DMS79 treated with DMSO at 0.1 percent for 48 hours (cell line): Measurements from ENCODE around the gene NDUFA12.
"Not testable (repeated sequence)": the region's sequence is repeated elsewhere in the genome, so short reads cannot be mapped to it uniquely, and the experiment has no call there.

Experiments
- DNase-seq: peaks from one replicate; lab custom pipeline; 2025; lab: John Stamatoyannopoulos, UW

NDUFA12 gene

DNA sequence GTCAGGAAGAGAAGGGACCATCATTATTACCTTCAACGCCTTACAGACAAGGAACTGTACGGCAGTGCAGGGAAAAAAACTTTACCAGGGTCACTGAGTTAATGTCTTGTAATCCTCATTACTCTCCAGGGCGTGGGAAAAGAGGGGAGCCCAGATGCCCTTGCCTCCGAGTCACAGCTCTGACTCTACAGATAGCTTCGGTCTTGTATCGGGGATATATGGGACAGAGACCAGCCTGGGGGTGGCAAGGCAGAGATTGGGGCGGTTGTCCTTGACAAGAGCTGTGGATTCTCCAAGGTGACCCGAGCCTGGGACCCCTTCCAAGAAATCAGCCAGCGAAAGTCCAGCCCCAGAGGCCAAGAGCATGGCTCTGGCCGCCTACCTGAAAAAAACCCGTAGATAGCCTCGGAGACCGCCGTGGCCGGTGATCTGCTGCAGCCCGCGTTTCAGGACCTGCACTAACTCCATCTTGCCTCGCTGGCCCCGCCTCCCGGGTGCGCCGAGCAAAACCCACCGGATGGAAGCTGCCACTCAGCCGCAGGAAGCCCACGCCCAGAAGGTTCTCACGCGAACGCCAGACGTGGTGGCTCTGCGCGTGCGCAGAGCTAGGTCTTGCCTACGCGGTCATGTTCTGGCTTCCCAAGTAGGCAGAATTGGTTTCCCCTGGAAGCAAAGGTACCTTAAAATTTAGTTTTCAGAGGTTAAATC lies at the start of gene NDUFA12:
NDUFA12 (minus strand) TSS at position 485 of the 708 bp plus-strand sequence; CDS start at position 468, 17 bp downstream.
- DNase-seq = peak; percentile 92

DNA sequence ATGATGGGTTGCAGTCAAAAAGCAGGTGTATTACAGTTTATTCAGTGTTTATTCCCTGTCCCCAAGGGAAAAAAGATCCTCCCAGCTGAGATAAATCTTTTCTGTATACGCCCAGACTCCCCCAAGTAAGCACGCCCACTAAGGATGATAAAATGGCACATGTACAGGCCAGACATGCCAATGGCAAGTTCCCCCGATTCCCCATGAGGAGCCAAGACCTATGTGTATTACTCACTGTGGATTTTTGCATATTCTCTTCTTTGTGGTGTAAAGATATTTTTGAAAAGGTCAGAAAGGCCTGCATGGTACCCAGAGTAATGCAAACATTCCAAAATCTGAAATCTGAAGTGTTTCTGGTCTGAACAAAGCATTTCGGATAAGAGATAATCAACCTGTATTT lies 47.7 kb upstream of the NDUFA12 start:
- no peak for DNase-seq

DNA sequence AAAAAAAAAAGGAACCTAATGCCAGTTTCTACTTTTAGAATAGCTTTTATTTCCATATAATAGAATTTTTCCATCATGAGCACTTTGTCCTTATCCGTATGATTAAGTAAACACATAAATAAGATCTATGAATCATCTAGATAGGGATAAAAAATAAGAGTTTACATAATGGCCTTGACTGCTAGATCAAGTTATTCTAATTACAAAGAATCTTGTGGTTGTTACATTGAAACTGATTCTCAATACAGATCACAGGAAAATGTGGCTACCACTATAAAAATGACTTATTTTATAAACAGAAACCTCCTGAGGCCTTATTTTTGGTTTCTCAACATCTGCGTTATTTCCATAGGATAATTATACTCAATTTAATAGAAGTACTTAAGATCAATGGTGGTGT lies 34.4 kb upstream of the NDUFA12 start:
- DNase-seq = no peak

DNA sequence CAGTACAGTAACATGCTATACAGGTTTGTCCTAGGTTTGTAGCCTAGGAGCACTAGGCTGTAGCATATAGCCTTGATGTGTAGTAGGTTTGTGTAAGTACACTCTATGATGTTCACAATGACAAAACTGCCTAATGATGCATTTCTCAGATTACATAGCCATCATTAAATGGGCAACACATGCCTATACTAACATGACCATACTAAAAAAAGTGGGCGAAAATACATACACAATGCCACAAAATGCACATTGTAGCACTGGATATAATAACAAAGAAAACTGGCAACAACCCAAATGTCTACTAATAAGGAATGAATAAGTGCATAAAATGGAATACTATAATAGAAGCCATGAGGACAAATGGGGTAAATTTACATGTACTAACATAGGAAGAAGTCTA lies 31.3 kb upstream of the NDUFA12 start:
- no peak for DNase-seq

DNA sequence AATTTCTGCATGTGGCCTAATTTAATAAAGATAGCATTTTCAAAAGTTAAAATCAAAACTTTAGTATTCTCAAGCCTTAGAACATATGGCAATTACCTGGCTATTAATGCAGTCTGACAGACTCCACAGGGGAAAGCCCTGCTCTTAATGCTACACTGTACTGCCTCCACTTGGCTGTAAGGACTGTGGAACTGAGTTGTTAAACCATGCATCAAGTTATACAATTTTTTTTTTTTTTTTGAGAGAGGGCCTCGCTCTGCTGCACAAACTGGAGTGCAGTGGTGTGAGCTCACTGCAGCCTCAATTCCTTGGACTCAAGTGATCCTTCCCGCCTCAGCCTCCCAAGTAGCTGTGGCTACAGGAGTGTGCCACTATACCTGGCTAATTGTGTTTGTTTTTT lies 19.0 kb upstream of the NDUFA12 start:
- DNase-seq = no peak

DNA sequence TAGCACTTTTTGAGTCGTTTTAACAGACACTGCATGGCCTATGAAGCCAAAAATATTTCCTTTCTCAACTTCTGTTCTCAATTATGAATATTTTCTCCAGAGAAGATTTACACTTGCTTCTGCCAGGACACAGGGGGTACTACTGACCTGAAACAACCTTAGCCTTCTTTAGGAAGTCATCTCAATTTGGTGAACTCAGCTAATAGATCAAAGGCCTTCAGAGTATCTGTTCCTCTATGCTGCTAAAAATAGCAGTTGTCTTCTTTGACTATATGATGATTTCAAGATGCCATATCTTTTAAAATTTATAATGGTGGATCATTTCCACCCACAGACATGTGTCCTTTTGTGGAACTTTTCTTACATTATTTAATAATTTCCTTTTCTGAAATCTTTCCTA lies 14.0 kb upstream of the NDUFA12 start:
- DNase-seq = no peak

DNA sequence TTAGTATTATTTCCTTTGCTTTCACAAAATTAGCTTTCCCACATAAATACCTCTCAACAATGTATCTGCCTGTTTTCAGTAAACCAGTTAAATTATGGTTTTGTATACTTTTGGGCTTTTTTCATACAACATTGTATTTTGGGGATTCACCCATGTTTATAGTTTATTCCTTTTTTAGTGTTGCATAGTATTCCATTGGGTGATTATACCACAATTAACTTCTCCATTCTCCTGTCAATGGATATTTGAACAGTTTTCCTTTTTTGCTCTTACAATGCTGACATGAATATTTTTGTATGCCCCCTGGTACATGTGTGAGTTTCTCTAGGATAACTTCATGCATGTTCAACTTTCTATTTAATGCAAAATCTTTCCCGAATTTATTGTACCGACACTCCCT lies 12.6 kb upstream of the NDUFA12 start:
- DNase-seq = no peak

DNA sequence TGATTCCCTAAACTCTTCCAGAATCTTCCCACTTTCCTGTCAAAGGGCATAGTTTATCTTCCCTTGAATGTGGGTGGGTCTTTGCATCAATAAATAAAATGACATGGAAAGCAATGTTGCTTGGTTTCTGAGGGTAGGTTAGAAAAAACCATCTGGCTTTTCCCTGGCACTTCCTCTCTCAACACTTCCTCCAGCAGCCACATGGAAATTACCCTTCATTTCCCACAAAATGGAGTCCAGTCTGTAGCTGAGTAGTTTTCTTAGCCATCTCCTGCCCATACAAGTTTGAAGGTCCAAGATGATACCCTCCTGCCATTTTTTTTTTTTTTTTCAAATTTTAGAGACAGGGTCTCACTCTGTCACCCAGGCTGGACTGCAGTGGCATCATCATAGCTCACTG lies 11.1 kb upstream of the NDUFA12 start:
- no peak for DNase-seq

DNA sequence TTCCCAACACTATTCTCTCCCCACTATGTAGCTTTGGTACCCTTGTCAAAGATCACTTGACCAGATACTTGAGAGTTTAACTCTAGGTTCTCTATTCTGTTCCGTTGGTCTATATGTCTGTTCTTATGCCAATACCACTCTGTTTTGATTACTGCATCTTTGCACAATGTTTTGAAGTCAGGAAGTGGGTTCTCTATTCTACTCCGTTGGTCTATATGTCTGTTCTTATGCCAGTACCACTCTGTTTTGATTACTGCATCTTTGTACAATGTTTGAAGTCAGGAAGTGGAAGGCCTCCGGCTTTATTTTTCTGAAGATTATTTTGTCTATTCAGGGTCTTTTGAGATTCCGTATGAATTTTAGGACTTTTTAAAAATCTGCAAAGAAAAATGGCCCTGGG lies 2.7 kb upstream of the NDUFA12 start:
- no peak for DNase-seq

DNA sequence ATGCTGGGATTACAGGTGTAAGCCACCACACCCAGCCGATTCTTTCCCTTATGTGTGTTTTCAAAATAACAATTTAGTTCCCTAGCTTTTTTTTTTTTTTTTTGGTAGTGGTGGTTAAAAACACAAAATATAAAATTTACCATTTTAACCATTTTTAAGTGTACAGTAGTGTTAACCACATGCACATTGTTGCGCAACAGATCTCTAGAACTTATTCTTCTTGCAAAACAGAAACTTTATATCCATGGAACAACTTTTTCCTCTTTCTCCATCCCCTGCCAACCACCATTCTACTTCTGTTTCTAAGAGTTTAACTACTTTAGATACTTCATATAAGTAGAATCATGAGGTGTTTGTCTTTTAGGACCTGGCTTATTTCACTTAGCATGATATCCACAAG lies 1.1 kb upstream of the NDUFA12 start:
- no peak for DNase-seq

DNA sequence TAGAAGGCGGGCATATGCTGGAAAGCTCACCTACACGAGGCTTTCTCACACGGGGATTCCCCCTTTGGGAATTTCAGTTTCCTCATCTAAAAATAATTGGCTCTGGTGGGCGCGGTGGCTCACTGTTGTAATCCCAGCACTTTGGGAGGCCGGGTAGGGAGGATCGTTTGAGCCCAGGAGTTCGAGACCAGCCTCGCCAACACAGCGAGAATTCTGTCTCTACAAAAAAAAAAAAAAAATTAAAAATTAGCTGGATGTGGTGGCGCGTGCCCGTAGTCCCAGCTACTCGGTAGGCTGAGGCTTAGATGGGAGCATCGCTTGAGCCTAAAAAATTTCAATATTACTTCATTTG lies 400 bp upstream of the NDUFA12 start:
- DNase-seq = no peak

DNA sequence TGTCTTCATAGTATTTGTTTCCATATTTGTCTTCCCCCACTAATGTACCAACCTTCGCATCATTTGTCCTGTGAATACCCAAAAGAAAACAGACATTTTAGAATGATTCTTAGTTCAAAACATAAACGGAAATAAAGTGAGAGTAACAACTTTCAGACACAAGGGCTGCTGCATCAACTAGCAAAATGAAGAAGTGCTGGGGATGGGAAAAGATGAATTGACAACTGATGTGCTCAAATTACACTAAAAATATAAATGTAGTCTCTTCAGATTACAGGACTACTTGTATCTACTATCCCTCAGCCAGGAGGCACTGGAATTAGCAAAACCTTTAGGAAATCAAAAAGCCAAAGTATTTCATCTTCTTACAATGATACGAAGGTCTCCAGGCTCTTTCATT lies 743 bp downstream of the NDUFA12 start:
- no peak for DNase-seq

DNA sequence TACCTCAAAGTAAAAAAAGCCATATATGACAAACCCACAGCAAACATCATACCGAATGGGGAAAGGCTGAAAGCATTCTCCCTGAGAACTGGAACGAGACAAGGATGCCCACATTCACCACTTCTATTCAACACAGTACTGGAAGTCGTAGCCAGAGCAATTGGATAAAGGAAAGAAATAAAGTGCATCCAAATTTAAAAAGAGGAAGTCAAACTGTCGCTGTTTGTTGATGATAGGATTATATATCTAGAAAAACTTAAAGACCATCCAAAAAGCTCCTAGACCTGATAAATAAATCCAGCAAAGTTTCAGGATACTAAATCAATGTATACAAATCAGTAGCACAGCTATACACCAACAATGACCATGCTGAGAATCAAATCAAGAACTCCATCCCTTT lies 5.2 kb downstream of the NDUFA12 start:
- DNase-seq = no peak

DNA sequence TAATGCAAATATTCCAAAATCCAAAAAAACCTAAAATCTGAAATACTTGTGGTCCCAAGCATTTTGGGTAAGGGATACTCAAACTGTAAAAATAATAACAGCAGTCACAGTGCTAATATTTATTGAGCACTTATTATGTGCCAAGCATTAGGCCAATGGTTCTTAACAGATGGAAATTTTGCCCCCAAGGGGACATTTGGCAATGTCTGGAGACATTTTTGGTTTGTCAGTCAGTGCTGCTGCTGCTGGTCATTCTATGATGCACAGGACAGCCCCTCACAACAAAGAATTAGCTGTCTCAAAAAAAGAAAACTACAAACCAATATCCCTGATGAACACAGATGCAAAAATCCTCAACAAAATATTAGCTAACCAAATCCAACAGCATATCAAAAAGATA lies 5.8 kb downstream of the NDUFA12 start:
- DNase-seq = no peak

DNA sequence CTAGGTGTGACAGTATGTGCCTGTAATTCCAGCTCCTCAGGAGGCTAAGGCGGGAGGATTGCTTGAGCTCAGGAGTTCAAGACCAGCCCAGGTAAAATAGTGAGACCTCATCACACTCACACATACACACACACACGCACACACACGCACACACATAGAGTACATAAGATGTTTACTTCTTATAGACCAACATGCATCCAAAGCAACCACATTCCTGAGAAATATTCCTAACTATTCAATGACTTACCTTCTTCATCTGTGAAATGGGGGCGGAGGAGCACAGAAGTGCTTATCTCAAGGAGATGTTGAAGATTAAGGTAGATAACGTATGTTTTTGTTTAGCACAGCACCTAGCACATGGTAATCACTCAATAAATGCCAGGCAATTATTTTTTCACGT lies 6.4 kb downstream of the NDUFA12 start:
- no peak for DNase-seq

DNA sequence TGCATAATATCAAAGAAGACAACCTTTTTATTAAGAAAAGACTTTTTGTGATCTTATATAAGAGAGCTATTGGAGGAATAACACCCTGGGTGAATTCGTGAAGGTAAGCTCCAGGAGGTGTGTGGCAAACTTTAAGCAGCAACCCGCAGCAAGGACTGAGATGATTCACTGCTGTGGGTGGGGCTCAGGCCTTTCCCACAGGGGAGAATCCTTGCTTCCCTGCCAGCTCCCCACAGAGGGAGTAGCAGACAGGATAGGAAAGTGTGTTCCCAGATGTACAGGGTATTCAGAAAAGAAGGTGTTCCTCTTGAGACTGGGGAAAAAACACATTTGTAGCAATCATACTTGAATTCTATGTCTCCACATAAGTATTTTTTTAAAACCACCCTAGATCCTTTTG lies 9.2 kb downstream of the NDUFA12 start:
- no peak for DNase-seq

DNA sequence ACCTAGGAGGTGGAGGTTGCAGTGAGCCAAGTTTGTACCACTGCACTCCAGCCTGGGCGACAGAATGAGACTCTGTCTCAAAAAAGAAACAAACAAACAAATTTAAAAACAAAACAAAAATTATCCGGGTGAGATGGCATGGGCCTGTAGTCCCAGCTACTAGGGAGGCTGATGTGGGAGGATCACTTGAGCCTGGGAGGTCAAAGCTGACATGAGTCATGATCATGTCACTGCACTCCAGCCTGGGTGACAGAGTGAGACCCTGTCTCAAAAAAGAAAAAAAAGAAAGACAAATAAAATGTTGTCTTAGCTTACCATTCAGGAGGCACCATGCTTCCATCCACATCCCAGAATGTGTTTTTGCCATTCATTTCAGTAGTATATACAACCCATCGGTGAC lies 9.6 kb downstream of the NDUFA12 start:
- not testable (repeated sequence) for DNase-seq

DNA sequence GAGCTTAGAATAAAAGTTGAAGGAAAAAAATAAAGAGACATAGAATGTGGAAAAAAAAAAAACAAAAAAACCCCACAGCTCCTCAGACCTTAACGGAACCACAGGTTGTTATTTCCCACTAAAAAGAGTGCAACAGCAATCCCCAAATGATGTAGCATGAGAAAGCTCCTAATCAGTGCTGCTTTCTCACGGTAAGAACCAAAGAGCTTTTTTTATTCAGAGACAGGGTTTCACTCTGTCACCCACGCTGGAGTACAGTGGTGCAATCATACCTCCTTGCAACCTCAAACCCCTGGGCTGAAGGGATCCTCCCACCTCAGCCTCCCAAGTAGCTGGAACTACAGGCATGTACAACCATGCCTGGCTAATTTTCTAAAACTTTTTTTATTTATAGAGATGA lies 13.3 kb downstream of the NDUFA12 start:
- DNase-seq = no peak

DNA sequence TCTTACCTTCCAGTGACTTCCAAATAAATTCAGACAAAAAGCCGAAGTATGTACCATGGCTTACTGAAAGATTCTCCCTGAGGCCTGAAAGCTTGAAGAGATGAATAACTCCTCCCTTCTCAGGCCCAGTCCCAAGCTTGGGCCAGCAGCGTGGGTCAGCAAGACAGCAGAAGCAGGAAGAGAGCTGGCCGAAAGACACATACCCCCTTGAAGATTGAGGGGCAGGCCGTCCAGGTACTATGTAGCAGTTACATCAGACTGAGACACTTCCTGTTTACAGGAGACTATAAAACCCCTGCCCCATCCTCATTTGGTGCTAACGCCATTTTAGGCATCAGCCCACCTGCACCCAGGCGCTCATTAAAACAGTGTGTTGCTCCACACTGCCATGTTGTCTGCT lies 15.0 kb downstream of the NDUFA12 start:
- DNase-seq = no peak

DNA sequence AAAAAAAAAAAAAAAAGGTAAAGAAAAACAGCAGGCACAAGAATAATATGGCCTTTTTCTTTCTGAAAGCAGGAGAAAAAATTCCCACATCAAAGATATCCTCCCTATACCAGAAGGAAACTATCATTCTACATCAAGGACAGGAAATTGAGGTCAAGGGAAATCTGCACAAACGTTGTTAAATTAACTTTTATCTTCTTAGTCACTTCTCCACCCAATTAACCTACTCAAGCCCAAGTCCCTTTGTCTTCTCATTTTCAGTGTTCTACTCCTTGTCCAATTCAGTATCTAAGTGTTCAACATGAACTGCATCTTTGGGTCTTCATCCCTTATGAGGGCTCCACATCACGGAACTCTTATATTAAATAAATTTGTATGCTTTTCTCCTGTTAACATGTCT lies 15.7 kb downstream of the NDUFA12 start:
- no peak for DNase-seq

DNA sequence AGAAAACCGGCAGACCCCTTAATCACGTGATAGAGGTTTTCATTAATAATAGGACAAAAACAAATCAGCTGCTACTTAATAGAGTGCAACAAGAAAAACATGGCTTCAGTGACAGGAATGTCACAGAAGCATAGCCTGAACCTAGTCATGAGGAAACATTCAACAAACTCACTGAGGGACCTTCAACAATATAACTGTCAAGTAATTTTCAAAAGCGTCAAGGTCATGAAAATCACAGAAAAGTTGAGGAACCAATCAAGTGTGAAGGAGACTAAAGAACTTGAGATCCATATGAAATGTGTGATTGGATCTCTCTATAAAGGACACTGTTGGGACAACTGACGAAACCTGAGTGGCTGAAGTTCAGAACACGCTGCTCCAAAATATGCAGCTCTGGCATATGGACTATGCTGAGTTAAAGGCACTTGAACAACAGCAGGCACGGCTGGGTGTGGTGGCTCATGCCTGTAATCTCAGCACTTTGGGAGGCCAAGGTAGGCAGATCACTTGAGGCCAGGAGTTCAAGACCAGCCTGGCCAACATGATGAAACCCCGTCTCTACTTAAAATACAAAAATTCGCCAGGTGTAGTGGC lies 16.3 kb downstream of the NDUFA12 start:
- DNase-seq = no peak

DNA sequence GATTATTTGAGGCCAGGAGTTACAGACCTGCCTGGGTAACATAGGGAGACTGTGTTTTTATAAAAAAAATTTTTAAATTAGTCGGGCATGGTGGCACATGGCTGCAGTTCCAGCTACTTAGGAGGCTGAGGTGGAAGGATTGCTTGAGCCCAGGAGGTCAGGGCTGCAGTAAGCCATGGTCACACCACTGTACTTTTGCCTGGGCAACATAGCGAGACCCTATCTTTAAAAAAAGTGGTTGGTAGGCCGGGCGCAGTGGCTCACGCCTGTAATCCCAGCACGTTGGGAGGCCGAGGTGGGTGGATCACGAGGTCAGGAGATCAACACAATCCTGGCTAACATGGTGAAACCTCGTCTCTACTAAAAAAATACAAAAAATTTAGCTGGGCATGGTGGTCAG lies 18.4 kb downstream of the NDUFA12 start:
- not testable (repeated sequence) for DNase-seq

DNA sequence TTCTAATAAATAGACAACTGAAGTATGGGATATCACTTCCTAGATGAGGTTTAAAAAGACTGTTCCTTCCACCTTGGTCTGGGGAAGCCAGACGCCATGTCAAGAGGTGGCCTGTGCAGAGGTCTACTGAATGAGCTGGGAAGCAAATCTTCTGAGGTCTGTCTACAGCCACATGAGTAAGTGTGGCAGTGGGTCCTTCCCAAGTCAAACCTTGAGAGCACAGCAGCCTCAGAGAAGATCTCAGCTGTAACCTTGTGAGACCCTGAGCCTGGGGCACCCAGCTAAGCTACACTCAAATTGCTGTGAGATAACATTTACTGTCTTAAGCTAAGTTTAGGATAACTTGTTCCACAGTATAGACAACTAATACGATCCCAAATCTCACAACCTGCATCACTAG lies 20.2 kb downstream of the NDUFA12 start:
- DNase-seq = no peak

DNA sequence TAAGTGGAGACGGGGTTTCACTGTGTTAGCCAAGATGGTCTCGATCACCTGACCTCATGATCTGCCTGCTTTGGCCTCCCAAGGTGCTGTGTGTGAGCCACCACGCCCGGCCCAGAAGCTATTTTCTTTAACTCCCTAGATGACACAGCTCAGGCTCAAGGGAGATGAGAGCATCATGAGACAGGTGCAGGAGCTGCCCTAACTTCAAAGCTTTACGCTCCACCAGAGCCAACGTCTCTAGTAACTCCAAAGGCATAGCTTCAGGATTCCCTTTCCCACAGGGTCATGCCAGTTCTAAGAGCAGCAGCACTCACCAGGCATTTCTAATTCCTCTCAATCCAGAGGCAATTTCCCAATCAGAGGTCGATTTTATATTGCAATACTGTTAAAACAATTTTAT lies 21.0 kb downstream of the NDUFA12 start:
- no peak for DNase-seq
